Fibroblast of upper back skin (primary cell): ENCODE measurements around the gene KCNIP3.
"Not testable (repeated sequence)": the region's sequence is repeated elsewhere in the genome, so short reads cannot be mapped to it uniquely, and the experiment has no call there.

Source experiments
- DNase-seq: peaks from one replicate; pipeline ENCODE4 v3.0.0-alpha.2; 2013

KCNIP3 gene

DNA sequence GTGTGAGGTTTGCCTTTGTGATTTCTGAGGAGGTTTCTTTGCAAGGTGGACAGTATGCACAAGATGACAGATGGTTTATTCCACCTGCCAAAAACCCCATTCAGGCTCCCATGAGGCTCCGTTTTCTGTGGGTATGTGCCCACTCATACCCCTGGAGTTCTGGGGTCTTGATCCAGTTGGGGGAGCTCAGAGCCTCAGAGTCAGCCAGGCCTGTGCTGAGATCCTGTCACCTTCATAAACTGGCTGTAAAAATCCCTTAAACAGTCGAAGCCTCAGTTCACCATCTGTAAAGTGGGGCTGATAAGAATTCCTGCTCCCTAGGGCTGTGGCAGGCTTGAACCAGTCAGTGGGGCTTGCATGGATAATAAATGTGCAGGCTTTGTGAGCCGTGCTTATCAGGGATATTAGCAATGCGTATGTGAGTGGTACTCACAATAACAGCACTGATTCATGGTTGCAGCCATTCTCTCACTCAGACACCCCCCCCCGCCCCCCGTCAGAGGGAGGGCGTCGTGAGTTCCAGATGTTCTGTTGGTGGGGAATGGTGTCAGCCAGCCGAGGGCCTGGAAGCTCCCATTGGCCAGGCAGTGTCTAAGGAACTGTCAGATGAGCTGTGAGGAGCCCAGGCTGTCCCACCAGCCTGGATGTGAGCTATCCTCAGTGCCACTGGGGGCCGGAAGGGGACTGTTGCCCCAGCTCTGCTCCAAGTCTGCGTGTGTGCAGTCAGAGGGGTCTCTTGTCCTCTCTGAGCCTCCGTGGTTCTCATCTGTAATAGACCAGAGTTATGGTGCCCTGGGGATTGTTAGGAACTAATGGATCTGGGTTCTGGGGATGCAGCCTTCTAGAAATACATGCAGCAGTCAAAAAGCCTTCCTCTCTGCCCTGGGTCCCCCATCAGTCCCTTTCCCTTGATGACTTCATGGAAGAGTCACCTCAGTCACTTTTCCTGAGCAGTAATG, 51.7 kb downstream of the KCNIP3 start:
- DNase-seq = peak; percentile 27

DNA sequence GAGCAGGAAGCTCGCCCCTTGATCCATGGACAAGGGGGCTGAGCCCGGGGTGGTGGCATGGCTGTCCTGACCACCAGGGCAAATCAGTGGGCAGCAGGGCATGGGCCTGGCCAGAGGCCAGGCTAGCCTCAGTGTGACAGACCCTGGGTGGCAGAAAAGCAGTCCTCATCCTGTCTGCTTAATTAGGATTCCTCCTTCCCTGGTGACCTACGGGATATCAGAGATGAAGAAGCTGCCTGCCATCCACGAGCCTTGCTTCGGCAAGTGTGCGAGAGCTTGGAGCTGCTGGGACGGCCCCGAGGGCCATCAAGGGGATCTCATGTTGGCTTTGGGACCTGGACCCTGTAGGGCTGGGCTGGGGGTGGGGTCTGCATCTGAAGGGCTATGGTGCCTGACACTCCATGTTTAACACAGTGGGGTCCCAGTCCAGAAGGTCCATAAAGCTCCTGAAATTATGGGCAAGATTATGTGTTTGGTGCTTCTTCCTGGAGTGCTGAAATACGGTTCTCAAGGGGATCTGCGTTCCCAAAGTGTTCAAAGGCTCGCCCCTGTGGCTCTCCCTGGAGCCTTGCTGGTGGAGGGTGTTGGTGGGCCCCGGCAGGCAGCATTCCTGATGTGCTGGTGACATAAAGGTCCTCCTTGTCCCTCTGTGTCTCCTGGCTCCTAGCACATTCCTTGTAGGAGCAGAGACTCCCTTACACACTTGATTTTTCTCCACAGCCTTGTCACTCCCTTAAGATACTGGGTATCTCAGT, 52.6 kb downstream of the KCNIP3 start:
- no peak for DNase-seq

DNA sequence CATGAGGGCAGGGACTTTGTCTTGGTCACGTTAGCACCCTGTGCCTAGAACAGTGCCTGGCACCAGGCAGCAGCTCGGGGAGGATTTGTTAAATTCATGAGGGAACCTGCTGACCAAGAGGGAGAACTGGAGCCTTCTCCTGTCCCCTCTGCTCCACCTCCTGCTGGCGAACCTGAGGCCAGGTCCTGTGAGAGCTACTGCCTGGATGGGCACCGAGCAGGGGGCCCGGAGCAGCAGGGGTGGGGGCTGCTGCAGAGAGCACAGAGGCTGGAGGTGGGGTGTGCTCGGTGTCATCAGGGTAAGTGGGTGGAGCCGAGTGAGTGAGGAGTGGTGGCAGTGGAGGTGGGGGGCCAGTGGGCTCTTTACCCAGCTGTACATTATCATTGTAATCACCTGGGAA, 53.2 kb downstream of the KCNIP3 start:
- DNase-seq = no peak

DNA sequence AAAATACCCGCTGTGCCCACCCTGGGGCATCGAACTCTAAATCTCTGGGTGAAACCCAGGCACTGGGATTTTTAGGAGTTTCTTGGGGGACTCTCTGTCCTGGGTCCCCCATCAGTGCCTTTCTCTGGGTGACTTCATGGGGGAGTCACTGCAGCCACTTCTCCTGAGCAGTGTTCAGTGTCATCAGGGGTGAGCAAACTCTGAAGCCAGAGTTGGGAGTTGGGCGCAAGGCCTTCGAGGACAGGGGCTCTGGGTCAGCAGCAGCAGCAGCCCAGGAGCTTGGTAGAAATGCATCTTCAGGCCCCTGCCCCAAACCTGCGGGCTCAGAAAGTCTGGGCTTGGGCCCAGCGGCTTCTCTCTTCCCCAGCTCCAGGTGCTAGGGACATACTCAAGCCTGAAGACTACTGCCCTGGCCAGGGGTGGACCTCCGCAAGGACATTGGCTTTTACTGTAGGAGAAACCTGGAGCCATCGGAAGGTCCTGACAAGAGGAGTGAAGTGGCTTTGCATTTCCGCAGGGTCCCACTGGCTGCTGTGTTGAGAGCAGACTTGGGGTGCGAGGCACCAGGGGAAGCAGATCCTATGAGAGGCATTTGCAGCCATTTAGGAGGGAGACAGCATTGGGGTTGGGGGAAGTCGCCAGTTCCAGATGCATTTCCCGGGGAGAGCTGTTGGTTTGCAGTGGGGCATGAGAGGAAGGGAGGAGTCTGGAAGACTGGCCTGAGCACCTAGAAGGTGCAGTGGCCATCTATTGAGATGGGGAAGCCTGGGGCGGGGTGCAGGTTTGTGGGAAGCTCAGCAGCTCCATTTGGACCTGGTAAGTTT, 53.8 kb downstream of the KCNIP3 start:
- no peak for DNase-seq

DNA sequence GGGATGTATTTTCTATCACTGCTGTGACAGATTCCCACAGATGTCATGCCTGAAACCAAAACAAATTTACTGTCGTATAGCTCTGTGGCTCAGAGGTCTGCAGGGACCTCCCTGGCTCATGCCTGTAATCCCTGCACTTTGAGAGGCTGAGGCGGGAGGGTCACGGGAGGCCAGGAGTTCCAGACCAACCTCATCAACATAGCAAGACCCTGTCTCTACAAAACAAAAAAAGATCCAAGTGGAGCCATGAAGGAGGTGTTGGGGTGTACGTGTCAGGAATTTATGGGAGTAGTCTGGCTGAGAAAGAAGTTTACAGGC, 54.4 kb downstream of the KCNIP3 start:
- DNase-seq = no peak

DNA sequence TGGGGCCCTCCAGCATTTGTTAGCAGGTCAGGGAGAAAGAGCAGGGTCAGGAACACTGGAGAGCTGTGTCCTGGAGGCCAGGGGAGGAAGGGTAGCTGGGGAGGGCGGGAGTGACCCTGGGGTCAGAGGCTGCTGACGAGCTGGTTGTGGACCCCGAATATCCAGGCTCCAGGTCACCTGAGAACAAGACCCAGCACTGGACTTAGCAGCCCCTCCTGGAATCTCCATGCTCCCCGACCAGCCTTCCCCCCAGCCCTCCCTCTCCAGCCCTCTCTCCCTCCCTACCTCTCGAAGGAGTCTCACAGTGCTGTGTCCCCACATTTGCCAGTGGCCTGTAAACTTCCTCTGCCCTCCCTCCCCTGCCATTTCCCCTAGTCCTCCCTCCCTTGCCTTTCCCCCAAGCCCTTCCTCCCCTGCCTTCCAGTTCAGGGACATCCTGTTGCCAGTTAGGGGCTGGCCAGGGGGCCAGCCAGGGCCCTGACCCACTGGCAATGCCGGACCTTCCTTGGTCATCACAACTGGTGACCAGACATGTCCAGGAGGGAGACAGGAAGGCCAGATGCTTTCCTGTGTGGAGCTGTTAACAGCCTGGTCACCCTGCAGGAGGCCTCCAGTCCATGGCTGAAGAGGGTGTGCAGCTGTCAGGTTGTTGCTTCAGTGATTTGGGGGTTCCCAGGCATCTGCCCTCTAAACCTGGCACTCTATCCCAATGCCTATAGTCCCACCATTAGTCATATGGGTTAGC, 55.3 kb downstream of the KCNIP3 start:
- no peak for DNase-seq

DNA sequence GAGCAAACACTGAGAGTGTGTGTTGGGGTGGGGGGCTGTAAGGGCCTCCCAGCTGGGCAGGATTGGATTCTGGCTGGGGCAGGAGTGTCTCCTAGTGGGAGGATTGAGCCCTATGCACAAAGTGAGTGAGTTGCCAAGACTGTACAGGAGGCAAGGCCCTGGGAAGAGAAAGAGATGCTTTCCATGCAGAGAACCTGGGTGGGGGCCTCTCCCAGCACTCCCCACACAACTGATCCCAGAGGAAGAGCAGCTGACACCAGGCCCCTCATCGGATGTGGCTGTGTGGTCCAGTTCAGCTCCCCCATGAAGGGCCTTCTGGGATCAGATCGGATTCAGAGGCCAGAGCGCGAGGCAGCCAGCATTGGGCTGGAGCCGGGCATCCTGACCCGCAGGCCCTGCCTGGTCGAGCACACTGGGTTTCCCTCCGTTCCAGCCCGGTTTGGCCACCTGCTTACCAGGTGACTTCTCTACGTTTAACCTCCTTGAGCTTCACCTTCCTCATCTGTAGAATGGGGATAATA, 56.0 kb downstream of the KCNIP3 start:
- DNase-seq = no peak

DNA sequence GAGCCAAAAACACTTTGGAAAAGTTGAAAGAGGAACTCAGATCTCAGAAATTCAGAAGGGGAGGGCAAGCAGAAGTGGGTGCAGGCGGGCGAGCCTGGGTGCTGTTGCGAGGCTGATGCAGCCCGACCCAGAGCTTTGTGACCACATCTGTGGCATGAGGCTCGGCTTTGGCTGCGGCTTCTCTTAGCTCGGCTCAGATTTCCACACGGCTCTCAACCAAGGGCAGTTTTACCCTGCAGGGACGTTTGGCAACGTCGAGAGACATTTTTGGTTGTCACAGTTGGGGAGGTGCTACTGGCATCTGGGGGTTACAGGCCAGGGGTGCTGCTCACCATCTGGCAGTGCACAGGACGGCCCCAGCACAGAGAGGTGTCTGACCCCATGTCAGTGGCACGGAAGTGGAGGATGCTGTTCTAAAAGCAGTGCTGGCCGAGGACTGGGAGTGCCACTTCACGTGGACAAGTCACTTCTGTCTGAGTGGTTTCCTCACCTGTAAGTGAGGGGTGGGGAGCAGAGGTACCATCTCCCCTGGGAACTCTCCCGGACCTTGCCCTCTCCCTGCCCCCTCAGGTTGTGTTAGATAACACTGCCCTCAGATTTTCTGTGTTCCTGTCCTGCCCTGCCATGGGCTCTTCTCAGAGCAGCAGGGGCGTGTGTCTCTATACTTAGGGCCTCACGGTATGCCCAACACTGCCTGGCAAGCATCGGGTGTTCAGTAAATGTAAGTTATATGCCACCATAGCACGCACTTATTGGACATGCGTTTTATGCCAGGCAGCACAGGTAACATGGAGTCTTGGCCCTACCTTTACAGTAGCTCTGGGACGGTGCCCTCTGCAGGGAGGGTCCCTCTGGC, 56.7 kb downstream of the KCNIP3 start:
- no peak for DNase-seq

DNA sequence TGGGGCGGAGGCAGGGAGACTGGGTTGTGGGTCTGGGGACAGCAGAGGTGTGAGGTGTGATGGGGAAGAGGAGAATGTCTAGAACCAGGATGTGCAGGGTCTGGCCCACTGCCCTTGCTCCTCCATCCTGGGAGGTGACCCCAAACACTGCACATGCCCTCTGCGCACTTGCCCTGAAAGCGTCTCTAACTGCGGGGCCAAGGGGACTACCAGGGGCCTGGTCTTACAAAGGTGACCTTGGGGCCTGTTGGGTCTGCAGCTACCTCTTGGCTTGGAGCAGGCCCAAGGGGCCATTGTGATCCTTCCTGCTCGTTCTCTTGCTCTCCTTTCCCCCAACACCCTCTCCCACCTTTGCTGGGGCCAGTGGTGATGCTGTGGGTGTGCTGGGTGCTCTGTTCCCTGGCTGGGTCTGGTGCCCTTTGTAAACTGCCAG, 57.3 kb downstream of the KCNIP3 start:
- no peak for DNase-seq

DNA sequence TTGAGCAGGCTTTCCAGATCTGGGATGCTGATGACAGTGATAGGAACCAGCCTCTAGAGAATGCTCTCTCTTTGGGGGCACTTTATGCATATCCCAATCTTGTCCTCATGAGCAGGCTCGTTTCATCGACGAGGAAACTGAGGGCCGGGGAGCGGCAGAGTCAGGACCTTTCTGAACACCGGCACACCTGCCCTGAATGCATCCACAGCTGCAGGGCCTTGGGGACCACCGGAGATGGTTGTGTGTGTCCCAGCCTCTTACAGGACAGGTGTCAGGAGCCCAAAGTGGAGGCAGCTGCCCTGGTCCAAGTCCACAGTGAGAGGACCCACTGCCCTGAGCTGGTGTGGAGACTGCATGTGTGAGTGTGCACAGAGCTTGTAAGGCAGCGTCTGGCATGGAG, 57.8 kb downstream of the KCNIP3 start:
- no peak for DNase-seq

DNA sequence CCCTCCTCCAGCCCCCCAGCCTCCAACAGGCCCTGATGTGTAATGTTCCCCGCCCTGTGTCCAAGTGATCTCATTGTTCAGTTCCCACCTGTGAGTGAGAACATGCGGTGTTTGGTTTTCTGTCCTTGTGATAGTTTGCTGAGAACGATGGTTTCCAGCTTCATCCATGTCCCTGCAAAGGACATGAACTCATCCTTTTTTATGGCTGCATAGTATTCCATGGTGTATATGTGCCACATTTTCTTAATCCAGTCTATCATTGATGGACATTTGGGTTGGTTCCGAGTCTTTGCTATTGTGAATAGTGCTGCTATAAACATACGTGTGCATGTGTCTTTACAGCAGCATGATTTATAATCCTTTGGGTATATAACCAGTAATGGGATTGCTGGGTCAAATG, 58.3 kb downstream of the KCNIP3 start:
- DNase-seq = not testable (repeated sequence)

DNA sequence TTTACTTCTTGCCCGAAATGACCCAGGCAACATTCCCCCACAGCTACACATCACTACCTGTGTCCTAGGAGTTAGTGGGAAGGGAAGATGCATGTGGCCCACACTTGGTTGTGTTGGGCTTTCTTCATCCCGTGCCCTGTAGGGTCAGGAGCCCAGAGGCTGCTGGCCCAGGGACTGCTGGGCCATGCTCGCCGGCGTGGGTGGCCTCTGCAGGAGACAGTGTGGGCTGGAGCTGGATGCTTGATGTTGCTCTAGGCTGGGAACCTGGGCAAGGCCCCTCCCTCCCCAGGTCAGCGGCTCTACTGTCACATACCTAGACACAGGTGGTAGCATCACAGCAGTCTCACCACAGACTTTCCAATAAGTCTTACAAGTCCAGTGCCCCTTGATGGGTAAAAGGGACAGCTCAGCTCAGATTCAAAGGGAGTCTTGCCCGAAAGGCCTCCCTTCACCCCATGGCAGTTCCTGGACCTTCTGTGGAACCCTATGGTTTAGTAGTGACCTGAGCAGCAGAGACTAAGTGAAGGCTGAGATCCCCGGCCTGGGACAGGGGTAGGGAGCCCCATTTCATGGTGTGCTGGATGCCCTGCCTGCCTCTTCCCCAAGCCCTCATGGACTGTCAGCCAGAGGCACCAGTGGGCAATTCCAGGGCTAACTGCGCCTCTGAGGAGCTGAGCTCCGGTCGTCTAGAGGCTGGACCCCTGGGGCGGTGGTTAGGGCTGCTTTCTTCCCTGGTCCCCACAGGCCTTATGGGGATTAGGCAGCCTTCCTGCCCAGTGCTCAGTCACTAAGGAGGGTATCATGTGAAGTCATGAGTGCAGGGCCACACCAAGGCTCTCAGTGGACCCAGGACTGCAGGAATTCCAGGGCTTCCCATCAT, 59.9 kb downstream of the KCNIP3 start:
- DNase-seq = no peak

DNA sequence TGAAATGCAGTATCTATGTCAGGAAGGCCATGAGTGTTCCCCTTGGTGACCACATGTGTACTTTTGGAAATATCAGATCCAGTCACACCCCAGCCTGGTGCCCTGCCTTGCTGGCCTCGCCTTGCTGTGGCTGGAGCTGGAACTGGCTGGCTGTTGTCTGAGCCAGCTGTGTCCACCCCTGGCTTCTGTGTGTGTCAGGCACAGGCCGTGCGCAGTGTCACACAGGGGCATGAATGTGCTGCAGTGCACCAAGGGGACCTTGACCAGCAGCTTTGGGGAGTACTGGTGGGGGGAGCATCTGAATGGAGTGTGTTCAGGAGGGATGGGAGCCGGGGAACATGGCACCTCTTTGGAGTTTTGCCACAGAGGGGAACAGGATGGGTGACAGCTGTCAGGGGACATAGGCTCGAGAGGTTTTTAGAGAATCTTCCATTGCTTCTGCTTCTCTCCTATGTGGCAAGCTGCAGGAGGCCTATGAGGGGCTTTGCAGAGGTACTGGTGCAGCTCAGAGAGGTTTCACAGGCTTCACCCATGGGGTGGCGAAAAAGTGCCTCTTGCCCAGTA, 60.7 kb downstream of the KCNIP3 start:
- no peak for DNase-seq

DNA sequence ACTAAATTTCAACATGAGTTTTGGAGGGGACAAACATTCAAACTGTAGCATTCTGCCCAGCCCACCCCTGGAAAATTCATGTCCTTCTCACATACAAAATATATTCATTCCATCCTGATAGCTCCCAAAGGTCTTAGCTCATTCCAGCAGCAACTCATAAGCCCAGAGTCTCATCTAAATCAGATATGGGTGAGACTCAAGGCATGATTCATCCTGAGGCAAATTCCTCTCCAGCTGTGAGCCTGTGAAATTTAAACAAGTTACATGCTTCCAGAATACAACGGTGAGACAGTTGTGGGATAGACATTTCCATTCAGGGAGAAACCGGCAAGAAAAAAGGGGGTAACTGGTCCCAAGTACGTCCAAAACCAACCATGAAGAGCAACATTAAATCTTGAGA, 61.9 kb downstream of the KCNIP3 start:
- peak; percentile 79 for DNase-seq

DNA sequence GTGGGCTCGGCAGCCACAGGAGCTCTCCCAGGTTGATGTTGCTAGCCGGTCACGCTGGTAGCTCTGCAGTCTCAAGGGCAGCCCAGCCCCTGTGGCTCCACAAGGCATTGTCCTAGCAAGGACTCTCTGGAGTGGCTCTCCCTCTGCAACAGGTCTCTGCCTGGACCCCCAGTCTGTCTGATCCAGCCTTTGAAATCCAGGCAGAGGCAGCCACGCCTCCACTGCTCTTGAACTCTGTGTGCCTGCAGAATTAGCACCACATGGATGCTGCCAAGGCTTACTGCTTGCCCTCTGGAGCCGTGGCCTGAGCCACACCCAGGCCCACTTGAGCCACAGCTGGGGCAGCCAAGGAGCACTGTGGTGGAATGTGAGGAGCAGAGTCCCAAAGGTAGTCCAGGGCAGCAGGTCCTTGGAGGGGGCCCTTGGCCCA, 62.4 kb downstream of the KCNIP3 start:
- DNase-seq = no peak

DNA sequence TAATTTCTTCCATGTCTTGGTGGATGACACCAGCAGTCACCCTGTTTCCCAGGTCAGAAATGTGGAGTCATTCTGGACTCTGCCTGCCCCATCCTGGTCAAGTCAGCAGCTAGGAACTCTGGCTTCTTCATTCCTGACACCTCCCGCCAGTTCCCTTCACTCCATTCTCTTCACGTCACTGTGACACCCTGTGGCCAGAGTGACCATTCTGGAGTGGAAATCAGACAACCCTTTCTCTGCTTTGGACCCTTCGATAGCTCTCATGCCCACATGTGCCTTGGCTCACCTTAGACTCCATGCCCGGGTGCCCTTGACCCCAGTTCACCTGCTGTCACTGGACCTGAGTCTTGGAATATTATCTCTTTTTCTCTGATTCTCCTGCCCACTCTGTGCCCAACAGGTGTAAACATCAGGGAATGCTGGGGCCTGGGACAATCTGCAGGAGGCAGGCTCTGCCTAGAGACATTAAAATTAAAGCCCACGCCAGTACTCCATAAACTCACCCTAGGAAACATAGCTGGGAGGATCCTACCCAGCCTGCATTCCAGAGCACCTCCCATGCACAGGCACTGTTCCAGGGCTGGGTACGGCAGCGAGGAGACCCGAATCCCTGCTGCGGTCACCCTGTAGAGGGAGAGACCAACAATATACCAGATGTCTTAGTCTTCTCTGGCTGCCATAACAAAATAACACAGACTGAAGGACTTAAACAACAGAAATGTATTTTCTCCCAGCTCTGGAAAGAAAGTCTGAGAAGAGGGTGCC, 64.3 kb downstream of the KCNIP3 start:
- DNase-seq = no peak

DNA sequence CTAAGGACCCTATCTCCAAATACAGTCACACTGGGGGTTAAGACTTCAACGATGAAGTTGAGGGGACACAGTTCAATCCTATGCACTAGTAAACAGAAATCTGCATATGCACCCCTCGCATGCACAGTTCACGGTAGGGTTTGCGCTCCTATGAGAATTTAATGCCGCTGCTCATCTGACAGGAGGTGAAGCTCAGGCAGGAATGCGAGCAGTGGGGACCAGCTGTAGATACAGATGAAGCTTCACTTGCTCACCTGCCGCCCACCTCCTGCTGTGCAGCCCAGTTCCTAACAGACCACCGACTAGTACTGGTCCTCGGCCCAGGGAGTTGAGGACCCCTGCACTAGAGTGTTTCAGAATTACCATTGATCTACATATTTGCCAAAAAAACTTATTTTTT, 65.3 kb downstream of the KCNIP3 start:
- no peak for DNase-seq

DNA sequence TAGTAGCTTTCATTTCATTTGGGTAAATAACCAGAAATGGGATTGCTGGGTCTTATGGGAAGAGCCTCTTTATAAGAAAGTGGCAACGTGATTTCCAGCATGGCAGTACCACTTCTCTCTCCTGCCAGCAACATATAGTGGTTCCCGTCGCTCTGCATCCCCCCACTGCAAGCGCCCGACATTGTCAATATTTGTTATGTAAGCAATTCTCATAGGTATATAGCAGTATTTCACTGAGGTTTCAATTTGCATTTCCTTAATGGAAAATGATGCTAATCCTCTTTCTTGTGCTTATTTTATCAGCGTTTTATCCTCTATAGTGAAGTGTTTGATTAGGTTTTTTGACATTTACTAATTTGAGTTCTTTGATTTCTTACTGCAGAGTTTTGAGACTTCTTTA, 69.4 kb downstream of the KCNIP3 start:
- DNase-seq = no peak

DNA sequence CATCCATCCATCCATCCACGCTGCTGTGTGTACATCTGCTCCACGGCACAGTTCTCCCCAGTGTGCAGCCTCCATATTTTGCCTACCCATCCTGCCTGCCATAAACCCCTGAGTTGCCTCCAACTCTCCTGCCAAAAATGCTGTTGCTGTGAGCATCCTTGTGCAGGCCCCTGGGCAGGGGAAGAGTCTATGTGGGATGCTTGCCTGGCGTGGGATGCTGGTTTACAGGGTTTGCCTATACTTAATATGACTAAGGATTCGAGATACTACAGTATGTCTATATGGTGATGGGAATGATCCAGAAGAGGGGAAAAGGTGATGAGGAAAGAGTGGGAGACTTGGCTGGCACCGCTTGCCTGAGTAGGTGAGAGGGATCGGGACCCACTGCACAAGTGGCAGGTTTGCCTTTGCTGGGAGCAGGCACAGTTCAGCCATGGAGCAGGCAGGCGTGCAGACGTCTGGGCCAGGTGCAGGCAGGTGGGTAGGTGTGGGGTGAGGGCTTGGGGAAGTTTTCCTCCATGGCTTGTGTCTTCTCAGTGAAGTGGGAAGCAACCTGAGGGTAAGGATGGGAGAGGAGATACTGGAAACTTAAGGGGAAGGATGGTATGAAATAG, 75.2 kb downstream of the KCNIP3 start:
- no peak for DNase-seq
